K562 (cell line): ENCODE results near the gene AMMECR1. TPM values are rescaled to one million over a fixed set of nuclear protein-coding genes. Genes with fewer than 3 reads are reported as not detected.

Experiments
- ATAC-seq: fragments of 200-7000 bp; cut with Tn5 transposase; 3 replicates; pipeline ENCODE4 v1.9.1; 2020; ENCODE audit warnings: moderate library complexity
- BruUV-seq: library from RNA; stranded (reverse); fragments of 400-500 nt; replicated peaks from 2 replicates; lab custom pipeline; 2021; lab: Mats Ljungman, UMichigan
- CTCF ChIA-PET: fragments of 300-600 bp; formaldehyde crosslinking; extraction: SDS; loops from one replicate; lab custom pipeline; 2021; ENCODE audit warnings: low intra/inter-chr PET ratio; lab: Yijun Ruan, JAX
- POLR2A ChIA-PET: fragments of 300-600, 350-650 bp; sonication (Branson Sonifier 250); formaldehyde crosslinking; extraction: SDS; loops from one replicate; lab custom pipeline; 2021; ENCODE audit warnings: antibody characterized with exemption, inconsistent platforms; lab: Yijun Ruan, JAX
- DNase-seq, 4 experiments: peaks; one replicate each; pipeline versions ENCODE4 v3.0.0 to v3.0.0-alpha.2; 2011 to 2018; ENCODE audit warnings: low spot score in 3 of 4, mixed read lengths in 3 of 4; ENCODE audit errors: extremely low read depth in 1 of 4
- FAIRE-seq: peaks from 2 replicates; lab custom pipeline; 2011; peaks lifted over from hg19 to GRCh38; lab: Jason Lieb, UNC
- H2AFZ ChIP-seq: 2 replicates; pipeline ENCODE4 v1.6.0; 2011; ENCODE audit warnings: low read depth, low read length, control low read depth, inconsistent platforms
- H3K27ac ChIP-seq: fragments of 200-600 bp; 3 replicates; pipeline ENCODE4 v1.8.0; 2011; ENCODE audit warnings: low read depth, mild to moderate bottlenecking, control low read depth, inconsistent platforms, low read length, moderate library complexity, mixed read lengths; ENCODE audit errors: extremely low read depth
- H3K27me3 ChIP-seq, 2 experiments: fragments of 300-600 bp in 1 of 2; 2 replicates in 1 of 2; 3 replicates in 1 of 2; pipeline versions ENCODE4 v1.6.0 to v1.8.0; 2011; ENCODE audit warnings: inconsistent platforms in 2 of 2, low read length in 2 of 2, mild to moderate bottlenecking in 1 of 2, mixed read lengths in 1 of 2, moderate library complexity in 1 of 2; ENCODE audit not compliant: control insufficient read depth in 2 of 2, insufficient read depth in 2 of 2
- H3K36me3 ChIP-seq: fragments of 300-600 bp; 3 replicates; pipeline ENCODE4 v1.8.0; 2011; ENCODE audit warnings: mild to moderate bottlenecking, low read length, inconsistent platforms; ENCODE audit not compliant: control insufficient read depth, insufficient read depth
- H3K4me1 ChIP-seq, 2 experiments: fragments of 200-600 bp in 1 of 2; replicated peaks in 1 of 2; 2 replicates in 1 of 2; 3 replicates in 1 of 2; pipeline versions ENCODE4 v1.5.1 to v1.8.0; 2011; ENCODE audit warnings: inconsistent platforms in 2 of 2, low read length in 2 of 2, mild to moderate bottlenecking in 1 of 2, mixed read lengths in 1 of 2, moderate library complexity in 1 of 2; ENCODE audit not compliant: control insufficient read depth in 2 of 2, insufficient read depth in 2 of 2
- H3K4me2 ChIP-seq: 2 replicates; pipeline ENCODE4 v1.6.1; 2011; ENCODE audit warnings: low read length, control low read depth, inconsistent platforms, mixed read lengths; ENCODE audit not compliant: insufficient read depth
- H3K4me3 ChIP-seq: fragments of 200-600 bp; sonication (generic), shearing (Covaris generic); 2 replicates; pipeline ENCODE4 v1.5.1; 2016; ENCODE audit warnings: control low read depth, inconsistent platforms
- H3K79me2 ChIP-seq: fragments of 200-600 bp; 3 replicates; pipeline ENCODE4 v1.8.0; 2011; ENCODE audit warnings: low read length, inconsistent platforms; ENCODE audit not compliant: control insufficient read depth, insufficient read depth
- H3K9ac ChIP-seq, 2 experiments: 2 replicates each; pipeline versions ENCODE4 v1.6.0 to v1.6.1; 2011; ENCODE audit warnings: low read depth in 2 of 2, low read length in 2 of 2, control low read depth in 1 of 2, inconsistent platforms in 1 of 2, mild to moderate bottlenecking in 1 of 2, mixed read lengths in 1 of 2; ENCODE audit not compliant: insufficient read depth in 1 of 2
- H3K9me1 ChIP-seq: one replicate; pipeline ENCODE4 v1.6.0; 2011; ENCODE audit warnings: inconsistent platforms, mild to moderate bottlenecking, low read length, moderate library complexity; ENCODE audit not compliant: control insufficient read depth, insufficient read depth
- H3K9me3 ChIP-seq: replicated peaks from 2 replicates; pipeline ENCODE4 v1.5.1; 2011; ENCODE audit warnings: low read depth, low read length, inconsistent platforms; ENCODE audit not compliant: control insufficient read depth, insufficient read depth
- H4K20me1 ChIP-seq: replicated peaks from 2 replicates; pipeline ENCODE4 v1.6.1; 2011; ENCODE audit warnings: low read length, inconsistent platforms, mixed read lengths; ENCODE audit not compliant: control insufficient read depth, insufficient read depth
- RNF2 ChIP-seq: sonication (generic); IDR thresholded peaks from 2 replicates; pipeline ENCODE4 v1.6.1; 2016
- SRSF1 ChIP-seq: fragments of 200-400 bp; formaldehyde crosslinking; IDR thresholded peaks from 2 replicates; pipeline ENCODE4 v1.6.1; 2017; ENCODE audit warnings: mild to moderate bottlenecking, low read depth, low read length, moderate library complexity
- TAF9B ChIP-seq: fragments of 450-650 bp; IDR thresholded peaks from 2 replicates; pipeline ENCODE4 v1.6.1; 2018; ENCODE audit warnings: mild to moderate bottlenecking; ENCODE audit not compliant: partially characterized antibody
- ZNF444 ChIP-seq: fragments of 250-450 bp; sonication (Bioruptor Pico); IDR thresholded peaks from 2 replicates; pipeline ENCODE4 v1.4.0; 2020; ENCODE audit warnings: mild to moderate bottlenecking, moderate library complexity
- WGBS: fragments of 100-300 bp; shearing (Covaris generic); methylation state at CpG from one replicate; pipeline ENCODE4 v1.1.6; 2016; ENCODE audit warnings: low coverage, mixed read lengths; ENCODE audit not compliant: insufficient coverage; ENCODE audit errors: missing lambda C conversion rate; 5-methylcytosine and 5-hydroxymethylcytosine counted together
- in situ Hi-C: fragments of 300-500 bp; cut with MboI; formaldehyde crosslinking; loops from 4 replicates; pipeline ENCODE4 v1.15.0; 2018; ENCODE audit warnings: inconsistent platforms, mixed read lengths
- intact Hi-C: fragments of 100-400 bp; cut with micrococcal nuclease; formaldehyde crosslinking; loops from 2 replicates; pipeline ENCODE4 v1.14.2; 2022
- polyA plus RNA-seq, 8 experiments: library from polyadenylated mRNA; depleted of rRNA in 4 of 8; stranded (reverse) in 5 of 8; unstranded in 3 of 8; fragments of >200 nt; fragmentation: Nextera tagmentation in 2 of 8; fragmentation: Illumina TruSeq in 1 of 8; extraction: Ambion mirVana in 2 of 8; extraction: Trizol in 1 of 8; gene quantifications; 2 replicates each; pipeline versions ENCODE4 v1.2.1 to v1.2.3, GENCODE V29; 2011 to 2014; ENCODE audit warnings: inconsistent platforms in 1 of 8, missing spikeins in 1 of 8
- total RNA-seq, 7 experiments: library from RNA; depleted of rRNA in 6 of 7; stranded (reverse); fragments of >200 nt in 6 of 7; fragmentation: Illumina TruSeq in 2 of 7; extraction: Trizol in 2 of 7; gene quantifications; 2 replicates each; pipeline versions ENCODE4 v1.2.1 to v1.2.3, GENCODE V29; 2011 to 2021; ENCODE audit warnings: low replicate concordance in 1 of 7
- TF ChIP-seq, protein P1 (sequence below): fragments of 250-450 bp; sonication (Bioruptor Pico); IDR thresholded peaks from 2 replicates; pipeline ENCODE4 v1.4.0; 2020; ENCODE audit warnings: mild to moderate bottlenecking, moderate library complexity, borderline replicate concordance
- TF ChIP-seq, protein P2 (sequence below): sonication (generic); formaldehyde crosslinking; IDR thresholded peaks from 2 replicates; pipeline ENCODE4 v1.9.0; 2022; ENCODE audit warnings: mild to moderate bottlenecking, missing genetic modification reagents
- TF ChIP-seq, protein P3 (sequence below): fragments of 250-450 bp; sonication (Bioruptor Pico); IDR thresholded peaks from 2 replicates; pipeline ENCODE4 v1.5.0; 2021
- TF ChIP-seq, protein P4 (sequence below): IDR thresholded peaks from 2 replicates; pipeline ENCODE4 v1.6.1; 2011; ENCODE audit warnings: borderline replicate concordance, low read depth, mild to moderate bottlenecking, moderate library complexity, low read length; ENCODE audit not compliant: insufficient read depth, poor library complexity, severe bottlenecking

AMMECR1 gene
- total and polyA plus RNA-seq, 9 of the 15 experiments (the other 6 are each of a cell fraction or from before 2014, with no cell fraction given), result 13.9 to 36.7 (median 23.6) TPM

DNA sequence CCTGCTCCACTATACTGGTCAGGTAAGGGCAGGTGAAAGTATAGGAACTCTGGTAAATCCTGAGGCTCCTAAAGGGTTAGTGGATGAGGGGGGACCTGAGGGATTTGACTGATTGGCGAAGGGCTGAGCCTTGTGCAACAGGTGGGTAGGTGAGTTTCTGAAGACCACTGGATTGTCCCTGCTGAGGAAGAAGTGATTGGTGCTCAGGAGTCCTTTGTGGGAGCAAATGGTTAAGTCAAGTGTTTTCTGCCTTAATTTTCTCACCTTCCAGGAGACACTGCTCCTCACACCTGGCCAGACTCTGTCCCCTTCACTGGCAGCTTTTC, 156.6 kb downstream of the AMMECR1 start:
- intact Hi-C loops (loop anchor here (2.0 kb wide), 1 partner anchor 185 kb away; a partner anchor contains a TSS), in situ Hi-C loops (loop anchor here (5.0 to 25.0 kb wide), 3 partner anchors 246 to 701 kb away; no protein-coding TSS in a partner anchor)
- no TSS peak for BruUV-seq
- Histone ChIP-seq H3K27ac (no peak overlapping the region; the same call in 2 of the 3 replicates), H3K4me3 (no peak overlapping the region), H3K4me1 (peaks cover 7 to 37% of the 10 kb centered on the region in 2 experiments; a peak in 3 of 5 replicates), H3K79me2 (peaks cover 21% of the 10 kb centered on the region; the same call in 2 of the 3 replicates), H3K36me3 (peaks cover 18% of the 10 kb centered on the region; the same call in 2 of the 3 replicates), H4K20me1 (no peaks in the 10 kb centered on the region; the same call in 1 of the 2 replicates), H3K9me1 (no peaks in the 10 kb centered on the region), H3K27me3 (no peaks in the 10 kb centered on the region), H2AFZ (no peak overlapping the region), H3K9ac (no peak overlapping the region), H3K9me3 (no peaks in the 10 kb centered on the region), H3K4me2 (no peak overlapping the region)
- DNase-seq (no peak), FAIRE-seq (no peak), ATAC-seq (no peak)
- ChIA-PET POLR2A (interaction anchor here (1.0 to 1.1 kb wide), 3 partner anchors 155 to 253 kb away, joined by 3 to 5 read pairs (median 4); partner anchors contain the start of gene AMMECR1), CTCF (interaction anchor here (1.7 to 3.2 kb wide), 3 partner anchors 248 to 254 kb away, joined by 8 to 39 read pairs (median 15); no protein-coding TSS in a partner anchor)
- TF ChIP-seq TAF9B (no peak), ZNF444 (CRISPR knock-in tag) (no peak), SRSF1 (no peak), RNF2 (no peak)
- TF ChIP-seq, protein P1, sequence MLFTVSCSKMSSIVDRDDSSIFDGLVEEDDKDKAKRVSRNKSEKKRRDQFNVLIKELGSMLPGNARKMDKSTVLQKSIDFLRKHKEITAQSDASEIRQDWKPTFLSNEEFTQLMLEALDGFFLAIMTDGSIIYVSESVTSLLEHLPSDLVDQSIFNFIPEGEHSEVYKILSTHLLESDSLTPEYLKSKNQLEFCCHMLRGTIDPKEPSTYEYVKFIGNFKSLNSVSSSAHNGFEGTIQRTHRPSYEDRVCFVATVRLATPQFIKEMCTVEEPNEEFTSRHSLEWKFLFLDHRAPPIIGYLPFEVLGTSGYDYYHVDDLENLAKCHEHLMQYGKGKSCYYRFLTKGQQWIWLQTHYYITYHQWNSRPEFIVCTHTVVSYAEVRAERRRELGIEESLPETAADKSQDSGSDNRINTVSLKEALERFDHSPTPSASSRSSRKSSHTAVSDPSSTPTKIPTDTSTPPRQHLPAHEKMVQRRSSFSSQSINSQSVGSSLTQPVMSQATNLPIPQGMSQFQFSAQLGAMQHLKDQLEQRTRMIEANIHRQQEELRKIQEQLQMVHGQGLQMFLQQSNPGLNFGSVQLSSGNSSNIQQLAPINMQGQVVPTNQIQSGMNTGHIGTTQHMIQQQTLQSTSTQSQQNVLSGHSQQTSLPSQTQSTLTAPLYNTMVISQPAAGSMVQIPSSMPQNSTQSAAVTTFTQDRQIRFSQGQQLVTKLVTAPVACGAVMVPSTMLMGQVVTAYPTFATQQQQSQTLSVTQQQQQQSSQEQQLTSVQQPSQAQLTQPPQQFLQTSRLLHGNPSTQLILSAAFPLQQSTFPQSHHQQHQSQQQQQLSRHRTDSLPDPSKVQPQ, result no peak
- TF ChIP-seq, protein P2, sequence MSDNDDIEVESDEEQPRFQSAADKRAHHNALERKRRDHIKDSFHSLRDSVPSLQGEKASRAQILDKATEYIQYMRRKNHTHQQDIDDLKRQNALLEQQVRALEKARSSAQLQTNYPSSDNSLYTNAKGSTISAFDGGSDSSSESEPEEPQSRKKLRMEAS (CRISPR knock-in tag), result no peak
- TF ChIP-seq, protein P3, sequence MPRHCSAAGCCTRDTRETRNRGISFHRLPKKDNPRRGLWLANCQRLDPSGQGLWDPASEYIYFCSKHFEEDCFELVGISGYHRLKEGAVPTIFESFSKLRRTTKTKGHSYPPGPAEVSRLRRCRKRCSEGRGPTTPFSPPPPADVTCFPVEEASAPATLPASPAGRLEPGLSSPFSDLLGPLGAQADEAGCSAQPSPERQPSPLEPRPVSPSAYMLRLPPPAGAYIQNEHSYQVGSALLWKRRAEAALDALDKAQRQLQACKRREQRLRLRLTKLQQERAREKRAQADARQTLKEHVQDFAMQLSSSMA, result no peak
- TF ChIP-seq, protein P4, sequence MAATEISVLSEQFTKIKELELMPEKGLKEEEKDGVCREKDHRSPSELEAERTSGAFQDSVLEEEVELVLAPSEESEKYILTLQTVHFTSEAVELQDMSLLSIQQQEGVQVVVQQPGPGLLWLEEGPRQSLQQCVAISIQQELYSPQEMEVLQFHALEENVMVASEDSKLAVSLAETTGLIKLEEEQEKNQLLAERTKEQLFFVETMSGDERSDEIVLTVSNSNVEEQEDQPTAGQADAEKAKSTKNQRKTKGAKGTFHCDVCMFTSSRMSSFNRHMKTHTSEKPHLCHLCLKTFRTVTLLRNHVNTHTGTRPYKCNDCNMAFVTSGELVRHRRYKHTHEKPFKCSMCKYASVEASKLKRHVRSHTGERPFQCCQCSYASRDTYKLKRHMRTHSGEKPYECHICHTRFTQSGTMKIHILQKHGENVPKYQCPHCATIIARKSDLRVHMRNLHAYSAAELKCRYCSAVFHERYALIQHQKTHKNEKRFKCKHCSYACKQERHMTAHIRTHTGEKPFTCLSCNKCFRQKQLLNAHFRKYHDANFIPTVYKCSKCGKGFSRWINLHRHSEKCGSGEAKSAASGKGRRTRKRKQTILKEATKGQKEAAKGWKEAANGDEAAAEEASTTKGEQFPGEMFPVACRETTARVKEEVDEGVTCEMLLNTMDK, result no peak
- WGBS, result 89% methylated on average over 1 of the region's 1 CpG
